Tibial nerve (tissue), 4 donors: ENCODE data around the gene NDUFAF2.

ENCODE experiments used
- EP300 ChIP-seq, 2 donors: sonication (generic); formaldehyde crosslinking; IDR thresholded peaks; one replicate each; pipeline ENCODE4 v1.6.1; 2017; ENCODE audit warnings: antibody characterized with exemption in 2 of 2, mild to moderate bottlenecking in 1 of 2
- POLR2A ChIP-seq, 2 donors: fragments of 450-650 bp; IDR thresholded peaks; one replicate each; pipeline ENCODE4 v1.6.1; 2017; ENCODE audit warnings: antibody characterized with exemption in 2 of 2, mild to moderate bottlenecking in 2 of 2, moderate library complexity in 2 of 2
- TF ChIP-seq, protein P1 (sequence below), 5 experiments: fragments of 200-600 bp in 3 of 5; fragments of 450-650 bp in 2 of 5; sonication (generic) in 3 of 5; IDR thresholded peaks; one replicate each; pipeline ENCODE4 v1.5.1; 2016 to 2019; ENCODE audit warnings: antibody characterized with exemption in 5 of 5, mild to moderate bottlenecking in 3 of 5, moderate library complexity in 2 of 5

DNA sequence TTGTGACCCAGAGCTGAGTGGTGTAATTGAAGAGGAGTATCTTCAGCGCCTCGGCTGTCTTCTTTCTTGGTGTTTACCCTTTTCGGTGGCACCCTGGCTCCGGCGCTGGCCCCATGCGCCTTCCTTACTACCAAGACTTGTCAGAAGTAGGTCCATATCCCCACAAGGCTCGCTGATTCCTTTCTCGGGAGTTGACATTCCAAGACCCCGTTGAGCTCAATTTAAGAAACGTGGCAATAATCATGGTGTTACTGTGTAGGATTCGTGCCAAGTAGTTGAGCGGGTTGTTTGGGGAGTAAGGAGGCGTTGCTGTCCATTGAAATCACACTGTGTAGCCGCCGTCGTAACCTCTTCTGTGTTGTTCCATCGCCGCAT is 795 bp downstream of the NDUFAF2 start:
- TF ChIP-seq, protein P1, sequence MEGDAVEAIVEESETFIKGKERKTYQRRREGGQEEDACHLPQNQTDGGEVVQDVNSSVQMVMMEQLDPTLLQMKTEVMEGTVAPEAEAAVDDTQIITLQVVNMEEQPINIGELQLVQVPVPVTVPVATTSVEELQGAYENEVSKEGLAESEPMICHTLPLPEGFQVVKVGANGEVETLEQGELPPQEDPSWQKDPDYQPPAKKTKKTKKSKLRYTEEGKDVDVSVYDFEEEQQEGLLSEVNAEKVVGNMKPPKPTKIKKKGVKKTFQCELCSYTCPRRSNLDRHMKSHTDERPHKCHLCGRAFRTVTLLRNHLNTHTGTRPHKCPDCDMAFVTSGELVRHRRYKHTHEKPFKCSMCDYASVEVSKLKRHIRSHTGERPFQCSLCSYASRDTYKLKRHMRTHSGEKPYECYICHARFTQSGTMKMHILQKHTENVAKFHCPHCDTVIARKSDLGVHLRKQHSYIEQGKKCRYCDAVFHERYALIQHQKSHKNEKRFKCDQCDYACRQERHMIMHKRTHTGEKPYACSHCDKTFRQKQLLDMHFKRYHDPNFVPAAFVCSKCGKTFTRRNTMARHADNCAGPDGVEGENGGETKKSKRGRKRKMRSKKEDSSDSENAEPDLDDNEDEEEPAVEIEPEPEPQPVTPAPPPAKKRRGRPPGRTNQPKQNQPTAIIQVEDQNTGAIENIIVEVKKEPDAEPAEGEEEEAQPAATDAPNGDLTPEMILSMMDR (IDR thresholded peaks at IDR 0.05): no peak
- TF ChIP-seq POLR2A (IDR thresholded peaks at IDR 0.05) (no peak), EP300 (IDR thresholded peaks at IDR 0.05) (no peak)
